HG03045 (cell line): ENCODE measurements around the gene TRAF3.

ENCODE experiments used
- ATAC-seq: cut with Tn5 transposase; IDR thresholded peaks from one replicate; pipeline ENCODE4 v1.9.1; 2021; ENCODE audit warnings: mild to moderate bottlenecking, moderate library complexity; ENCODE audit not compliant: unreplicated experiment

TRAF3 gene

GRCh38 chr14:102776761-102777710 is at the start of gene TRAF3:
Gene TRAF3 (plus strand): TSS chr14:102777449. CDS start chr14:102870202, 92,753 bp downstream.
- peak; percentile 64 for ATAC-seq

GRCh38 chr14:102728501-102728900 is 48.7 kb upstream of the TRAF3 start:
- no peak for ATAC-seq

GRCh38 chr14:102729268-102729667 is 48.0 kb upstream of the TRAF3 start:
- ATAC-seq = no peak

GRCh38 chr14:102729825-102730224 is 47.4 kb upstream of the TRAF3 start:
- no peak for ATAC-seq

- no peak for ATAC-seq
Measured at GRCh38 chr14:102731101-102731870, 46.0 kb upstream of the TRAF3 start.

GRCh38 chr14:102731871-102732800 is 45.1 kb upstream of the TRAF3 start:
- no peak for ATAC-seq

- ATAC-seq = no peak
Measured at GRCh38 chr14:102732924-102733323, 44.3 kb upstream of the TRAF3 start.

- ATAC-seq = no peak
Measured at GRCh38 chr14:102733326-102733725, 43.9 kb upstream of the TRAF3 start.

GRCh38 chr14:102734436-102734835 is 42.8 kb upstream of the TRAF3 start:
- ATAC-seq = no peak

GRCh38 chr14:102736956-102737355 is 40.3 kb upstream of the TRAF3 start:
- no peak for ATAC-seq

GRCh38 chr14:102737402-102738372 is 39.6 kb upstream of the TRAF3 start:
- no peak for ATAC-seq

GRCh38 chr14:102738373-102739189 is 38.7 kb upstream of the TRAF3 start:
- ATAC-seq = no peak

- no peak for ATAC-seq
Measured at GRCh38 chr14:102739190-102739469, 38.1 kb upstream of the TRAF3 start.

- no peak for ATAC-seq
Measured at GRCh38 chr14:102746634-102747438, 30.4 kb upstream of the TRAF3 start.

- no peak for ATAC-seq
Measured at GRCh38 chr14:102748806-102749205, 28.4 kb upstream of the TRAF3 start.

GRCh38 chr14:102749393-102750305 is 27.6 kb upstream of the TRAF3 start:
- no peak for ATAC-seq

GRCh38 chr14:102750376-102750775 is 26.9 kb upstream of the TRAF3 start:
- ATAC-seq = no peak
